MM.1S (cell line): ENCODE data around the gene RBMS3.

Experiments used
- CTCF ChIP-seq: fragments of 300-600 bp; sonication (generic); IDR thresholded peaks from 2 replicates; pipeline ENCODE4 v1.5.1; 2016; ENCODE audit warnings: antibody characterized with exemption, low read length, mixed read lengths
- EZH2 ChIP-seq: fragments of 300-600 bp; sonication (generic); optimal IDR thresholded peaks from 2 replicates; pipeline ENCODE3; 2017; ENCODE audit warnings: low read depth, mild to moderate bottlenecking, antibody characterized with exemption, low read length, mixed read lengths

- no peak for TF ChIP-seq CTCF
- TF ChIP-seq EZH2 = no peak
Measured at GRCh38 chr3:30011237-30011803, 730.4 kb downstream of the RBMS3 start.
